ENCODE measurements around the gene FGF14.

- TF ChIP-seq CTCF (IDR thresholded peaks at IDR 0.05; ENCODE audit: low read depth, low read length) (no peak), EZH2phosphoT487 (IDR thresholded peaks at IDR 0.05; ENCODE audit: low read depth) (no peak)
Measured at GRCh38 chr13:102003848-102004570, 397.8 kb downstream of the FGF14 start.
